PFSK-1 (cell line): ENCODE results near the gene RPS6KA2.
A peak's percentile ranks its signal among the peaks of the same experiment; 100 is the strongest.

Experiments
- FOXP2 ChIP-seq: optimal IDR thresholded peaks from 2 replicates; pipeline ENCODE3; 2011; ENCODE audit warnings: borderline replicate concordance, control low read depth, inconsistent platforms; ENCODE audit not compliant: insufficient read depth; ENCODE audit errors: extremely low read length, extremely low read depth
- POLR2AphosphoS5 ChIP-seq: IDR thresholded peaks from 2 replicates; pipeline ENCODE4 v1.6.1; 2012; ENCODE audit warnings: low read depth, mild to moderate bottlenecking, control low read depth, low read length, moderate library complexity
- SIN3A ChIP-seq: IDR thresholded peaks from 2 replicates; pipeline ENCODE4 v1.6.1; 2012; ENCODE audit warnings: mild to moderate bottlenecking, low read length, moderate library complexity, borderline replicate concordance; ENCODE audit not compliant: insufficient read depth
- TAF1 ChIP-seq: IDR thresholded peaks from 2 replicates; pipeline ENCODE4 v1.6.1; 2012; ENCODE audit warnings: low read length, control low read depth, borderline replicate concordance; ENCODE audit not compliant: insufficient read depth
- TF ChIP-seq, protein P1 (sequence below), 2 experiments: IDR thresholded peaks; 2 replicates each; pipeline versions ENCODE4 v1.6.1 to v1.8.0; 2011 to 2012; ENCODE audit warnings: low read depth in 2 of 2, low read length in 2 of 2, control low read depth in 1 of 2, inconsistent platforms in 1 of 2, mild to moderate bottlenecking in 1 of 2, moderate library complexity in 1 of 2; ENCODE audit not compliant: insufficient read depth in 1 of 2

DNA sequence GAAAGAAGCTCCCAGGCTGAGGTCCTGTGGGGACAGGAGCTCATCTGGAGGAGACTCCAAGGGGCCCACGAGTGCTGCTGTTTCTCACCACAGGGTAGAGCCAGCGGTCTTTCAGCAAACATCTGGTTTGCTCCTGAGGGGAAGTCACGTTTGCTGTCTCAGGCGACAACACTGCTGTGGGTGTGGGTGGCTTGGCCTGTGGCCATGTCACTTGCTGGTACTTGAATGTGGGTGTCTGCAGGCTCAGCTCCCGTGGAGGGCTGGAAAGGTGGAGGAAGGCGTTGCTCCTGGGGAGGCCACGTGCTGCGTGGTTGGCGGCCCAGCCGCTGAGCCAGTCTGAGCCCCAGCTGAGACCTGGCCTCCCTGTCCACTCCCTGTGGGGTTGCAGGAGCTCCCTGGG, 191.5 kb downstream of the RPS6KA2 start:
- TF ChIP-seq, protein P1, sequence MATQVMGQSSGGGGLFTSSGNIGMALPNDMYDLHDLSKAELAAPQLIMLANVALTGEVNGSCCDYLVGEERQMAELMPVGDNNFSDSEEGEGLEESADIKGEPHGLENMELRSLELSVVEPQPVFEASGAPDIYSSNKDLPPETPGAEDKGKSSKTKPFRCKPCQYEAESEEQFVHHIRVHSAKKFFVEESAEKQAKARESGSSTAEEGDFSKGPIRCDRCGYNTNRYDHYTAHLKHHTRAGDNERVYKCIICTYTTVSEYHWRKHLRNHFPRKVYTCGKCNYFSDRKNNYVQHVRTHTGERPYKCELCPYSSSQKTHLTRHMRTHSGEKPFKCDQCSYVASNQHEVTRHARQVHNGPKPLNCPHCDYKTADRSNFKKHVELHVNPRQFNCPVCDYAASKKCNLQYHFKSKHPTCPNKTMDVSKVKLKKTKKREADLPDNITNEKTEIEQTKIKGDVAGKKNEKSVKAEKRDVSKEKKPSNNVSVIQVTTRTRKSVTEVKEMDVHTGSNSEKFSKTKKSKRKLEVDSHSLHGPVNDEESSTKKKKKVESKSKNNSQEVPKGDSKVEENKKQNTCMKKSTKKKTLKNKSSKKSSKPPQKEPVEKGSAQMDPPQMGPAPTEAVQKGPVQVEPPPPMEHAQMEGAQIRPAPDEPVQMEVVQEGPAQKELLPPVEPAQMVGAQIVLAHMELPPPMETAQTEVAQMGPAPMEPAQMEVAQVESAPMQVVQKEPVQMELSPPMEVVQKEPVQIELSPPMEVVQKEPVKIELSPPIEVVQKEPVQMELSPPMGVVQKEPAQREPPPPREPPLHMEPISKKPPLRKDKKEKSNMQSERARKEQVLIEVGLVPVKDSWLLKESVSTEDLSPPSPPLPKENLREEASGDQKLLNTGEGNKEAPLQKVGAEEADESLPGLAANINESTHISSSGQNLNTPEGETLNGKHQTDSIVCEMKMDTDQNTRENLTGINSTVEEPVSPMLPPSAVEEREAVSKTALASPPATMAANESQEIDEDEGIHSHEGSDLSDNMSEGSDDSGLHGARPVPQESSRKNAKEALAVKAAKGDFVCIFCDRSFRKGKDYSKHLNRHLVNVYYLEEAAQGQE (IDR thresholded peaks at IDR 0.05; ENCODE audit: insufficient read depth in 1 of 2, low read depth in 2 of 2, low read length in 2 of 2) = no peak
- TF ChIP-seq POLR2AphosphoS5 = no peak
- TF ChIP-seq SIN3A = no peak
- TF ChIP-seq TAF1 = no peak
- TF ChIP-seq FOXP2 = peak; percentile 26
